HG03571 (cell line): ENCODE data around the gene SPTLC2.
A peak's percentile ranks its signal among the peaks of the same experiment; 100 is the strongest.

ENCODE experiments used
- ATAC-seq: cut with Tn5 transposase; IDR thresholded peaks from one replicate; pipeline ENCODE4 v1.9.1; 2021; ENCODE audit not compliant: unreplicated experiment

The SPTLC2 gene

DNA sequence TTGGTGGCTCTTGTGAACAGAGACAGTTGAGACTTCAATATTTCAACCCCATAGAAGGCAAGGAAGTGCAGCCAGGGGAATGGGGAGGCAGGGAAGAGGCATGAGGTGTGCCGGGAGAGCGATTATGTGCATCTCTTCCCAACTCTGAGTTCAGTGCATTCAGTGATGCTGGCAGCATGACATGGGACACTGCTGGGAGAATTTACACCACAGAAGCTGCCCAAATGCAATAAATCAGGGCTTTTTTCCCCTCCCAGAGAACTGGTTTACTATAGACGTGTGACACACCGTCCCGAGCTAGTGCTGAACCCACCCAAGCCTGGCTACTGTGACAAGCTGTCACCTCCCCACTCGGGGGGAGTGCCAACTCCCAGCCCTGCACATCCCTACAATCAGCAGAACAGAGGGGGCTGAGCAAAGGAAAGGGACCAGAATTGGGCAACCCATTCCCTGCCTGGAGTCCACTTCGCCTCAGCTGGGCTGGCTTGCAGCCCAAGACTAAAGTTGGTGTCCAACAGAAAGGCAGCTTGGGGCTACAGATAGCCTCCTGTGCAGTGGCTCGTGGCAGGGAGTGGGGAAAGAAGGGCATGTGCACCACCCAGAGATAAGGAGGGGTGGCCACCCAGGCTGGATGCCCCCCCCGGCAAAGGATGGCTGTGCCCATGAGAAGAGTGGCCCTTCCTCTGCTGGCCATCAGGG lies 141.8 kb downstream of the SPTLC2 start:
- ATAC-seq: no peak

DNA sequence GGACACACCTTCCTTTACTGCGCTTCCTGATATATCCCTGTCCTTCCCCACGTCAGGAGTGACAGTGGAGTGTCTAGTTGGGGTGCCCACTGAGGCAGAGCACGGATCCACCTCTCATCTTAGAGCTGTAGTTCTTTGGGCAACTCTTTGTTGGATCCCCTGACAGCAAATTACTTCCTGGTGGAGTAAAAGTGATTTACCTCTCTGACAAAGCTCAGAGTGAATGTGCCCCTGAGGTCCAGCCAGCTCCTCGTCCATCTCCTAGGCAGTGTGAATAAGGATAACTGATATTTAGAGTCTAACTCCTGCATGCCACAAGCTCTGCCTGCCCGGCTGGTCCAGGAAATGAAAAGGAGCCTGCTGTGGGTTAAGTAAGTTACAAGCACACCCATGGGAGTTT lies 142.5 kb downstream of the SPTLC2 start:
- ATAC-seq: no peak

DNA sequence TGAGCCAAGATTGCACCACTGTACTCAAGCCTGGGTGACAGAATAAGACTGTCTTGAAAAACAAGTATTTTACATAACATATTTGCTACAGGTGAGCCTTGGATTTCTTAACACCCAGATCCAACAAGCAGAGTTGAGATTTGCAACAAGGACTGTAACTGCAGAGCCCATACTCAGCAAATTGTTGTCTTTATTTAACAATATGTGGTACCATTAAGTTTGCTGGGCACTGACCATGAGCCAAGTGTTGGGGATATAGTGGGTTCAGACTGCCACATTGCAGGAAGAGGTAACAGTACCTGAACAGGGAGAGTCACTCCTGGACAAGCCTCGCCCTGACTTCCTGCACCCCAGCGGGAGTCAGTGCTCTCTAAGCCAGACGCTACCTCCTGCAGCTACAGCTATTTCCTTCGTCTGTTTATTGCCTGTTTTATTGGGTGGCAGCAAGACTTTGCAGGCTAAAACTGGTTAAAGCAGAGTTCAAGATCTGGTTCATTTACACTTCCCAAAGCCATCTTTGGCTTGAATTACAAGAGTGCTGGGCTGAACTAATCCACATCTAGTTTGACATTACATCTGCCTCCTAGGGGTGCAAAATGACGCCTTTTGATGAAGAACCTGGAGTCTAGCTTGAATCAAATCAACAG lies 146.1 kb downstream of the SPTLC2 start:
- ATAC-seq: no peak

DNA sequence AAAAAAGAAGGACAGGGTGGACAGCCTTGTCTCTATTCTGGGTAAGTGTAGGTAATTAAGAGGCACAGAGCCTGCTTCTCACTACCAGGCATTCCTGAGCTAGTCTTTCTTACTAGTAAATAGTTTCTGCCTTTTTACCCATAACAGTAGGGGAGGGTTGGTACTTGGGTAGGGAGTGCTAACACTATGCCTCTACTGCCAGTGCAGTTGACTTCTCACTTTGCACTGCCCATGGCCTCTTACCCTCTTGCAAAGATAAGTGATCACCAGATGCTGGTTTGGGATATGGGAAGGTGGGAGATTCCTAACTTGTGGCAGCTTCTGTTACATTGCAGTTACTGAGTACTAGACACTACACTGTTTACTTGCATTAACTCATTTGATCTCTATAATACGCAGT lies 146.9 kb downstream of the SPTLC2 start:
- no peak for ATAC-seq

- no peak for ATAC-seq
Measured at GRCh38 chr14:77469067-77469505, 147.4 kb downstream of the SPTLC2 start.

DNA sequence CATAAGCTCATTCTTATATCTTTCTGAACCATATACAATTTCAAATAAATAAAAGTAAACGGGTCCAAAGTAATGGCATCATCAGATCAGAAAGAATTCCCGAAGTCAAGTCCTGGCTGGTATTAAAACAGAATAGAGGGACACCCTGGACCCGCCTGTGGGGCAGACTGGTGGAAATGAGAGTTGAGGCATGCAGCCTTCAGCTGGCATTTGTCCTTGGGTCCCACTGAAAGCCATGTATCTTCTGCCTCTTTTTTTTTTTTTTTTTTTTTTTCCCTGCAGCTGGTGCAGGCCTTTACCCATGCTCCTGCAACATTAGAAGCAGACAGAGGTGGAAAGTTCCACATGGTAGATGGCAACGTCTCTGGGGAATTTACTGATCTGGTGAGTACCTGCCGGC lies 148.6 kb downstream of the SPTLC2 start:
- no peak for ATAC-seq

DNA sequence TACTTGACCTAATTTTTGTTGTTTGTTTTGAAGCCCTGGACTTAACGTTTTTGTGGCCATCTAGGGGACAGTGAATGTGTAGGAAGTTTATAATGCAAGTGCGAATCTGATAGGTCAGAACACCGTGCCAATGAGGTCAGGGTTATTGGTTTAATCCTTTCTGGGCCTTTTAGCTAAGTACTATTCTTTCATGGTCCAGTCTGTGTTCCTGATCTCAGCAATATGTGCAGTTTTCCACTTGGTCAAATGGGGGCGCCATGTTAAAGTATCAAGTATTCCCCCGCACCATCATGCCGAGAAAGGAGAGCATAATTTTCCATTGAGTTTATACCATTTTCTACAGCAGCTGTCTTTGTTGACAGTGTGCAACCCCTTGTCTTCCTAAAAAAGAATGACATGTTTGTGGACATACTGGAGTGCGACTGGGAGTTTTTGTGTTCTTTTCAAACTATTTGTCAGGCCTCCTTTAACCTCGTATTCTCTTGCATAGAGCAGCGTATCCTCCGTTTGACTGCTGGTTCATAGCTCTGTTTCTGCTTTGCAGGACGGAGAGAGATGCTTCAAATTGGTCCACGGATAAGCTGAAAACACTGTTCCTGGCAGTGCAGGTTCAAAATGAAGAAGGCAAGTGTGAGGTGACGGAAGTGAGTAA lies 157.2 kb downstream of the SPTLC2 start:
- ATAC-seq: no peak

DNA sequence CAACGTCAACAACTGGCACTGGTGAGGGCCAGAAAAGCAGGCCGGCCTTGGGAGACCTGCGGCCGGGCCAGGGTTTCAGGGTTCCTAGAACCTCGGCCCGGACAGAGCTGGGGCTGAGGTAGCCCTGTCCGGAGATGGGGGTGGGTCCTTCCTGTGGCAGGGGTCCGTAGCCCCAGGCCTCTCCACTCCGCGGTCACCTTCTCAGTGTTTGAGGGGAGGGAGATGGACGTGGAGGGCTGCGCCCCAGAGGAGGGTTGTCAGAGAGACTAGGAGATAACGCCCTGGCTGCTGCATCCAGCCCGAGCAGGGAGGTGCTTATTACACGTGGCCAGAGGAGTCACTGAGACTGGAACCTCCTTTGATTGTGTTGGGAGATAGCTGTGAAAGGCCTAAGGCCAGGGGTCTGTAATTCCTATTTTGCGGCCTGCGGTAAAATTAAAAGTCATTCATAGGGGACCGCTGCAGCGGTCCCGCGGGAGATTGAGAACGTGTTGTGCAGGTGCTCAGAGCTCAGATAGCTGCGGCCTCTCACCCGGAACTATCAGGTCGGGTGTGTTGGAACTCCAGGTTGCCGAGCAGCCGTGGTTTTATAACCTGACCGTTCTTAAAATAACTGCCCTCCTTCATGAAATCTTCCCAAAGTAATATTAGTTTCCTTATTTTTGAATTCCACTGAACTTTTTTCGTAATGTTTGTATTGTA lies 158.0 kb downstream of the SPTLC2 start:
- ATAC-seq: peak; percentile 14

DNA sequence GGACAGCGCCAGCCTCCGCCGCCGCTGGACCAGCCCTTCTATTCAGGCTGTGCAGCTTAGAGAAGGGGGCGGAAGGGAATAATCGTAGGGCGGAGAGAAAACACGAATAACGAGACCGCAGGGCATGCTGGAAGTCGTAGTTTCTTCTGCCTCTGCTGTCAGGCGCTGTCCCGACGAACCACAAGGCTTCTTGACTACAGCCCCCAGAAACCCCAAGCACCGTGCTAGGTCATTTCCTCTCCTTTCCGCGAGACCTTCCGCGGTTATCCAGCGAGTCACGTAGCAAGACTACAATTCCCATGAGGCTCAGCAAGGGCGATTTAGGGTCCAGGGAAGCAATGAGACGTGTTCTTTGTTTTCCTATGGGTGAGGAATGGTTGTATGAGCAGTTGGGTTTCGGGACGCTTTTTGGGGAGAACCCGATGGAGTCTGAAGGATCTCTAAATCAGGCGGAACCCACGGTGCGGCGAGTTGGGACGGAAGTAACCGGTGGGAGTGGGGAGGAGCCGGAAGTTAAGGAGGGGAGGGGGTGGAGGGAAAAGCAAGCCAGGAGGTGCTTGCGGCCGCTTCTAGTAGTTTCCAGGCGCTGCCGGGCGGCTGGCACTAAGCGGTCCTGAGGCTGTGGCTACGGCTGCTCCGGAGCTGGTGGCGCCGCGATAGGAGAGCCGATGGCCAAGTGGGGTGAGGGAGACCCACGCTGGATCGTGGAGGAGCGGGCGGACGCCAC lies 158.8 kb downstream of the SPTLC2 start, which contains the start of the genes AHSA1 and VIPAS39:
Gene AHSA1, plus strand, starts transcription at position 572 of the 727 bp plus-strand sequence. Its CDS starts 97 bp downstream, at position 669.
Gene VIPAS39, minus strand, starts transcription at position 80 of the 727 bp plus-strand sequence. CDS start 3,499 bp downstream, outside the sequence.
- peak; percentile 90 for ATAC-seq

- no peak for ATAC-seq
Measured at GRCh38 chr14:77457115-77457521, 159.3 kb downstream of the SPTLC2 start.
